ENCODE results near the gene SEC61B.
A peak's percentile ranks its signal among the peaks of the same experiment; 100 is the strongest.
"Not testable (repeated sequence)": the region's sequence is repeated elsewhere in the genome, so short reads cannot be mapped to it uniquely, and the experiment has no call there.

The SEC61B gene

DNA sequence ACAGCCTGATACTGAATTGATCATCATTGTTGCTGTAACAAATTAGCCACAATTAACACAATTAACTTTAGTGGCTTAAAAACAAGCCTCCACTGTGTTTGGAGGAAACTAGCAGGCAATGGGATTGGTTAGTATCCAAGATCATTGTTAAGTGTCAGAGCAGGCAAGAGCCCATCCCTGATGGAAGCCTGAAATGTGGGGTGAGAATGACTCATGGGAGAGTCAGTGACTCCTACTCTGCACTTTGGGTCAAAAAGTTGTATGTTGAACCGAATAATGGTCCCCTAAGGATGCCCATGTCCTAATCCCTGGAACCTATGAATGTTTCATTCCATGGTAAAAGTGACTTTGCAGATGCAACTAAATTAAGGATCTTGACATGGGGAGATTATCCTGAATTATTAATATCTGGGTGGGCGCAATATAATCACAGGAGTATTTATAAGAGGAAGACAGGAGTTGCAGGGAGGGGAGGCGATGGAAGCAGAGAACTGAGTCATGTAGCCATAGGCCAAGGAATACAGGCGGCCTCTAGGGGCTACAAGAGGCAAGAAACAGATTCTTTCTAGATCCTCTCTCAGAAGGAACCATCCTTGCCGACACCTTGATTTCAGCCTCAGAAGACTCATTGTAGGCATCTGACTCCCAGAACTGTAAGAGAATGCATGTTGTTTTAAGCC lies 29.2 kb upstream of the SEC61B start:
- H2BK12ac ChIP-seq (ENCODE audit: low read length in 2 of 2): no peak overlapping the region
- H2BK5ac ChIP-seq (ENCODE audit: low read depth, low read length, poor library complexity, severe bottlenecking): no peak overlapping the region
- H3K4me3 ChIP-seq (ENCODE audit: insufficient read depth in 1 of 2, low read depth in 1 of 2, low read length in 2 of 2): peak overlapping the region in 1 of 2 experiments; percentile 3
- H3K23ac ChIP-seq (ENCODE audit: low read length in 2 of 2): no peak overlapping the region
- H3K27me3 ChIP-seq (ENCODE audit: control insufficient read depth in 1 of 2, insufficient read depth in 1 of 2, low read length in 2 of 2): peaks cover 42 to 63% of the 10 kb centered on the region in 2 experiments
- no peak overlapping the region for H3K27ac ChIP-seq (ENCODE audit: low read length, poor library complexity, severe bottlenecking)
- no peak overlapping the region for H3K14ac ChIP-seq (ENCODE audit: low read length in 2 of 2)
- no peak overlapping the region for H2AFZ ChIP-seq (ENCODE audit: low read depth, low read length)
- no peak overlapping the region for H2BK15ac ChIP-seq (ENCODE audit: low read depth, poor library complexity, severe bottlenecking)
- no peaks in the 10 kb centered on the region for H3K4me1 ChIP-seq (ENCODE audit: control insufficient read depth, insufficient read depth, low read depth, low read length)
- H3K9me3 ChIP-seq (ENCODE audit: control insufficient read depth, low read length): peaks cover 7% of the 10 kb centered on the region
- H3K4ac ChIP-seq (ENCODE audit: low read depth in 1 of 2, low read length in 2 of 2): no peak overlapping the region
- H3K79me1 ChIP-seq (replicated peaks; ENCODE audit: low read length, poor library complexity, severe bottlenecking): no peaks in the 10 kb centered on the region
- no peak overlapping the region for H4K91ac ChIP-seq (ENCODE audit: low read length)
- no peak overlapping the region for H3K18ac ChIP-seq (ENCODE audit: low read depth in 1 of 2, low read length in 2 of 2)
- no peak overlapping the region for H2AK5ac ChIP-seq (ENCODE audit: low read length, severe bottlenecking)
- H2BK120ac ChIP-seq (ENCODE audit: low read depth, low read length): no peak overlapping the region
- DNase-seq: peak; percentile 15
- H3K36me3 ChIP-seq (ENCODE audit: control insufficient read depth in 1 of 2, insufficient read depth in 2 of 2, low read depth in 1 of 2, low read length in 2 of 2): no peaks in the 10 kb centered on the region
- H3K4me2 ChIP-seq (ENCODE audit: low read length, poor library complexity, severe bottlenecking): no peak overlapping the region
- WGBS: 52% methylated on average over 4 of the region's 5 CpGs
- H3K9ac ChIP-seq (ENCODE audit: low read length): peak overlapping the region; percentile 17
- H4K8ac ChIP-seq (ENCODE audit: low read length): no peak overlapping the region

GRCh38 chr9:99193466-99193821 lies 28.6 kb upstream of the SEC61B start:
- Histone ChIP-seq H3K18ac (ENCODE audit: low read depth in 1 of 2, low read length in 2 of 2) (no peak overlapping the region), H3K27ac (ENCODE audit: low read length, poor library complexity, severe bottlenecking) (no peak overlapping the region), H2BK15ac (ENCODE audit: low read depth, poor library complexity, severe bottlenecking) (no peak overlapping the region), H3K36me3 (ENCODE audit: control insufficient read depth in 1 of 2, insufficient read depth in 2 of 2, low read depth in 1 of 2, low read length in 2 of 2) (no peaks in the 10 kb centered on the region), H2AK5ac (ENCODE audit: low read length, severe bottlenecking) (no peak overlapping the region), H3K4me2 (ENCODE audit: low read length, poor library complexity, severe bottlenecking) (no peak overlapping the region), H2AFZ (ENCODE audit: low read depth, low read length) (no peak overlapping the region), H3K27me3 (ENCODE audit: control insufficient read depth in 1 of 2, insufficient read depth in 1 of 2, low read length in 2 of 2) (peaks cover 41 to 65% of the 10 kb centered on the region in 2 experiments), H3K23ac (ENCODE audit: low read length in 2 of 2) (no peak overlapping the region), H3K4me3 (ENCODE audit: insufficient read depth in 1 of 2, low read depth in 1 of 2, low read length in 2 of 2) (peak overlapping the region in 1 of 2 experiments; percentile 3), H3K9me3 (ENCODE audit: control insufficient read depth, low read length) (peaks cover 7% of the 10 kb centered on the region), H2BK5ac (ENCODE audit: low read depth, low read length, poor library complexity, severe bottlenecking) (no peak overlapping the region), H2BK12ac (ENCODE audit: low read length in 2 of 2) (no peak overlapping the region), H3K14ac (ENCODE audit: low read length in 2 of 2) (no peak overlapping the region), H3K4ac (ENCODE audit: low read depth in 1 of 2, low read length in 2 of 2) (no peak overlapping the region), H2BK120ac (ENCODE audit: low read depth, low read length) (no peak overlapping the region), H3K9ac (ENCODE audit: low read length) (no peak overlapping the region), H4K8ac (ENCODE audit: low read length) (no peak overlapping the region), H4K91ac (ENCODE audit: low read length) (no peak overlapping the region), H3K79me1 (replicated peaks; ENCODE audit: low read length, poor library complexity, severe bottlenecking) (no peaks in the 10 kb centered on the region), H3K4me1 (ENCODE audit: control insufficient read depth, insufficient read depth, low read depth, low read length) (no peaks in the 10 kb centered on the region)
- 88% methylated on average over 1 of the region's 2 CpGs for WGBS
- no peak for DNase-seq

- not testable (repeated sequence) for H3K79me1 ChIP-seq (replicated peaks; ENCODE audit: low read length, poor library complexity, severe bottlenecking); H3K4me3 ChIP-seq (ENCODE audit: insufficient read depth in 1 of 2, low read depth in 1 of 2, low read length in 2 of 2); H3K9ac ChIP-seq (ENCODE audit: low read length); H2BK120ac ChIP-seq (ENCODE audit: low read depth, low read length); H2BK15ac ChIP-seq (ENCODE audit: low read depth, poor library complexity, severe bottlenecking); H3K23ac ChIP-seq (ENCODE audit: low read length in 2 of 2); DNase-seq; H2AK5ac ChIP-seq (ENCODE audit: low read length, severe bottlenecking); H3K14ac ChIP-seq (ENCODE audit: low read length in 2 of 2); H2BK12ac ChIP-seq (ENCODE audit: low read length in 2 of 2); H3K4me2 ChIP-seq (ENCODE audit: low read length, poor library complexity, severe bottlenecking); H3K36me3 ChIP-seq (ENCODE audit: control insufficient read depth in 1 of 2, insufficient read depth in 2 of 2, low read depth in 1 of 2, low read length in 2 of 2); H3K4ac ChIP-seq (ENCODE audit: low read depth in 1 of 2, low read length in 2 of 2); H2BK5ac ChIP-seq (ENCODE audit: low read depth, low read length, poor library complexity, severe bottlenecking); H3K27ac ChIP-seq (ENCODE audit: low read length, poor library complexity, severe bottlenecking); H3K9me3 ChIP-seq (ENCODE audit: control insufficient read depth, low read length); H3K4me1 ChIP-seq (ENCODE audit: control insufficient read depth, insufficient read depth, low read depth, low read length); H2AFZ ChIP-seq (ENCODE audit: low read depth, low read length); H3K18ac ChIP-seq (ENCODE audit: low read depth in 1 of 2, low read length in 2 of 2); H4K91ac ChIP-seq (ENCODE audit: low read length); H4K8ac ChIP-seq (ENCODE audit: low read length)
- WGBS: 87% methylated on average over 5 of the region's 5 CpGs
- H3K27me3 ChIP-seq (ENCODE audit: control insufficient read depth in 1 of 2, insufficient read depth in 1 of 2, low read length in 2 of 2): peaks cover 23 to 47% of the 10 kb centered on the region in 2 experiments
Measured at GRCh38 chr9:99196484-99196883, 25.6 kb upstream of the SEC61B start.

DNA sequence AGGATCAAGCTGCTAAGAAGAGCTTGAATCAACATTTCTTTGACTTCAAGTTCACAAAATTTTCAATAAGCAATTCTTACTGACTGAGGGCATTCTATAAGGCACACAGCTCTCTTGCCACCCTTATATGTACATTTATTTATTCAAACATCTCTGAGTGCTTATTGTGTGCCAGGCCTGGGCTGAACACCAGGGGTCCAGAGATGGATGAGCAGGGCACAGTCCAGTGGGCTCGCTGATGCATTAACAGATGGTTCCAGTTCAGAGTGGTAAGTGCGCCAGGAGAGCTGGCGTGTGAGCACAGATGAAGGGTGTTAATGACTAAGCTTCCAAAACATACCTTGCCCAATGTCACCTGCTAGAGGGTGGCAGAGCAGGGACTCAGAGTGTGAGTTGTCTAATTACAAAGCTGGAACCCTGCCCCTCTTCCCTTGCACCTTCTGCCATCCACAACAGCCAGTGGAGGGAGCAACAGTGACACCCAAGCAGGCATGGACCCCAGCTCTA lies 24.9 kb upstream of the SEC61B start:
- Histone ChIP-seq H3K27ac (ENCODE audit: low read length, poor library complexity, severe bottlenecking) (no peak overlapping the region), H3K9ac (ENCODE audit: low read length) (no peak overlapping the region), H2AFZ (ENCODE audit: low read depth, low read length) (no peak overlapping the region), H3K4me2 (ENCODE audit: low read length, poor library complexity, severe bottlenecking) (no peak overlapping the region), H3K23ac (ENCODE audit: low read length in 2 of 2) (no peak overlapping the region), H3K9me3 (ENCODE audit: control insufficient read depth, low read length) (peaks cover 7% of the 10 kb centered on the region), H3K14ac (ENCODE audit: low read length in 2 of 2) (no peak overlapping the region), H2BK12ac (ENCODE audit: low read length in 2 of 2) (no peak overlapping the region), H3K18ac (ENCODE audit: low read depth in 1 of 2, low read length in 2 of 2) (no peak overlapping the region), H2BK120ac (ENCODE audit: low read depth, low read length) (no peak overlapping the region), H3K27me3 (ENCODE audit: control insufficient read depth in 1 of 2, insufficient read depth in 1 of 2, low read length in 2 of 2) (peaks cover 23 to 44% of the 10 kb centered on the region in 2 experiments), H4K91ac (ENCODE audit: low read length) (no peak overlapping the region), H3K4me3 (ENCODE audit: insufficient read depth in 1 of 2, low read depth in 1 of 2, low read length in 2 of 2) (no peak overlapping the region), H2AK5ac (ENCODE audit: low read length, severe bottlenecking) (no peak overlapping the region), H2BK5ac (ENCODE audit: low read depth, low read length, poor library complexity, severe bottlenecking) (no peak overlapping the region), H4K8ac (ENCODE audit: low read length) (no peak overlapping the region), H3K4ac (ENCODE audit: low read depth in 1 of 2, low read length in 2 of 2) (no peak overlapping the region), H2BK15ac (ENCODE audit: low read depth, poor library complexity, severe bottlenecking) (no peak overlapping the region), H3K36me3 (ENCODE audit: control insufficient read depth in 1 of 2, insufficient read depth in 2 of 2, low read depth in 1 of 2, low read length in 2 of 2) (no peaks in the 10 kb centered on the region), H3K4me1 (ENCODE audit: control insufficient read depth, insufficient read depth, low read depth, low read length) (no peaks in the 10 kb centered on the region), H3K79me1 (replicated peaks; ENCODE audit: low read length, poor library complexity, severe bottlenecking) (no peaks in the 10 kb centered on the region)
- 98% methylated on average over 3 of the region's 3 CpGs for WGBS
- no peak for DNase-seq

All from mesenchymal stem cell (in vitro differentiated cells and primary cell).